GM21717 (cell line): Measurements from ENCODE around the gene KIAA0513.

Experiments
- ATAC-seq: cut with Tn5 transposase; IDR thresholded peaks from one replicate; pipeline ENCODE4 v1.9.1; 2021; ENCODE audit warnings: mild to moderate bottlenecking, moderate library complexity; ENCODE audit not compliant: unreplicated experiment

Gene KIAA0513

DNA sequence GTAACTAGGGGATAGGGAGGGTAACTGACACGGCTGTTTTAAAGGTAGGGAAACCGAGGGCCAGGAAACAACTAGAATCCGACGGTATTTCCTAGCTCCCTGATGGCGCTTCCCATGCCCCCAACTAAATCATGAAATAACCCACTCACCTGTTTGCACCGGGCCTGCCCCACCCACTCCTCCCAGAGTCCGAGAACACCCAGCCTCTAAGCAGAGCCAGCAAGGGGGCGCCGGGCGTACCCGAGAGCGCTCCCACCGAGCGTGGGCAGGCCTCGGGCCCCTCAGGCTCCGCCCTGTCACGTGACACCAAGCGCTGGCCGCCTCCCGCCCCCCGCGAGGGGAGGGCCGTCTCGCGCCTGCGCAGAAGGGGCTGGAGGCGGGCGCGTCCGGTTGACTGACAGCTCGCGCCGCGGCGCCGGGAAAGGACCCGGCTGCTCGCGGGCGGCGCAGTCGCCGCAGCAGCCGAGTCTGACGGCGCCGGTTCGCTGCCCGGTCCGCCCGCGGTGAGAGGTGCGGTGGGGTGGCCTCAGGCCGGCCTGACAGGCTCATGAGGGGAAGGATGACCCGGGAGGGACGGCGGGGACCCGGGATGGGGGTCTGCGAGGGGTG, at the start of gene KIAA0513:
Gene KIAA0513 (plus strand): TSS at position 447 of the 609 bp plus-strand sequence. CDS start 39,277 bp downstream, outside the sequence.
- ATAC-seq, result peak; percentile 68

- no peak for ATAC-seq
These were observed 48.1 kb upstream of the KIAA0513 start for GRCh38 chr16:84979516-84979915.

- ATAC-seq, result no peak
These were observed 45.2 kb upstream of the KIAA0513 start for GRCh38 chr16:84982434-84982833.

DNA sequence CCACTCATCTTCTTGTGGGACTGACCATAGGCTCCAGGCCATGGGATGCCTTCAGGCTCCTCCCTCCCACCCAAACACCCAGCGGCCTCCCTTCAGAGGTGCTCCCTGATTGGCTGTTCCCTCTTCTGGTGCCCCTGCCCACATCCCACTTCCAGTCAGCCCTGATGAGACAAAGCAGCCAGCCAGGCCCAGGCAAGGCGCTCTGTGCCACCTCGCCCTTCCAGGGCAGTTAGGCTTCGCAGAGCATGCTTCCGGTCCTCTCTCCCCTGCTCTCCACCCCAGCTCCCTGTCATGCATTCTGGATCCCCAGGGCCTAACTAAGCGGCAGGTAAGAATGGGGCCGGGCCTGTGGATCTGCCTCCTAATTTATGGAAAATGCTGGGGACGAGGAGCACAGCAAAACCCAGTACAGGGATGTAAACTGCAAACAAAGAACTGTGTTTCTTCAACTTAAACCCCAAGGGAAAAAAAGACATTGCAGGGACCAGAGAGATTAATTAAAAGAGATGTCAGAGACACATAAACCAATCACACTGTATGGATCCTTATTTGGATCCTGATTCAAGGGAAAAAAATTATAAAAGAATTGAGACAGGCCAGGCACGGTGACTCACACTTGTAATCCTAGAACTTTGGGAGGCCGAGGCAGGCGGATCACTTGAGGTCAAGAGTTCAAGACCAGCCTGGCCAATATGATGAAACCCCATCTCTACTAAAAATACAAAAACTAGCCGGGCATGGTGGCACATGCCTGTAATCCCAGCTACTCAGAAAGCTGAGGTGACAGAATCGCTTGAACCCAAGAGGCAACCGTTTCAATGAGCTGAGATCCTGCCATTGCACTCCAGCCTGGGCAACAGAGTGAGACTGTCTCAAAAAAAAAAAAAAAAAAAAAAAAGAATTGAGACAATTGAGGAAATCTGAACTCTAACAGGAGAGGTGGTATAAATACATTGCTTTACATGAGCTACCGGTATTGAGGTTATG, 42.2 kb upstream of the KIAA0513 start:
- ATAC-seq, result no peak

- no peak for ATAC-seq
These were observed 41.5 kb upstream of the KIAA0513 start for GRCh38 chr16:84986102-84986501.

GRCh38 chr16:84986879-84987278, 40.7 kb upstream of the KIAA0513 start:
- ATAC-seq, result no peak

DNA sequence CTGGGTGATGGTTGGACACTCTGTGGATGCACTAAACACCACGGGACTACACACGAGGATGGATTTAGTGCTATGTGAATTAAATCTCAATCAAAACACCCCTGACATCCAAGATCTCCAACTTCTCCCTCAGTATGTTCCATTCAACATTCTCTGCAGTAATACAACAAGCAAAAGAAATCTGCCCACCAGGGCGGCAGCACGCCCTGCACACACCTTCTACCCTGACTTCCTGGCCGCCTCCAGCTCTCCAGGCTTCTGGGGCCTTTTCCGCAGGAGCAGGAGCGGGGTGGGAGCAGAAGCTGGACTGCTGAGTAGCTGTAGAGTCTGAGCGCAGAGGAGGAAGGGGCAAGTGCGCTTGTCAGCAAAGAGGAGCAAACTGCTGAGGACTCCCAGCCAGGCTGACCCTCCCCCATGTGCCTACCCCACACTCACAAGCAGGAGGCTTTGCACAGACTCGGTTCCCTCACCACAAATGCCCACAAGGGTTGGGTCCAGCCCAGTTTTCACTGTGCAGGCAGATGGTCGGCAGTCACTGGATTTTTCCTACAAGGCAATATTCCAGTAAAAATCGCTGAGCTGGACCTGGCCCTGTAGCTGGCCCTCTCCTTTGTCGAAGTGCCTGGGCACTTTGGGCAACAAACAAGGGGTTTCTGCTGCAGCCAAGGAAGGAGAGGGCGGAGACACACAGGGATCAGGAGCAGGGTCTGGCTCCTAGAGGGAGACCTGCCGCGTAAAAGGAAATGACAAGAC, 39.1 kb upstream of the KIAA0513 start:
- no peak for ATAC-seq

GRCh38 chr16:84989749-84990620, 37.6 kb upstream of the KIAA0513 start:
- ATAC-seq, result no peak

GRCh38 chr16:84990782-84991181, 36.8 kb upstream of the KIAA0513 start:
- ATAC-seq, result no peak

DNA sequence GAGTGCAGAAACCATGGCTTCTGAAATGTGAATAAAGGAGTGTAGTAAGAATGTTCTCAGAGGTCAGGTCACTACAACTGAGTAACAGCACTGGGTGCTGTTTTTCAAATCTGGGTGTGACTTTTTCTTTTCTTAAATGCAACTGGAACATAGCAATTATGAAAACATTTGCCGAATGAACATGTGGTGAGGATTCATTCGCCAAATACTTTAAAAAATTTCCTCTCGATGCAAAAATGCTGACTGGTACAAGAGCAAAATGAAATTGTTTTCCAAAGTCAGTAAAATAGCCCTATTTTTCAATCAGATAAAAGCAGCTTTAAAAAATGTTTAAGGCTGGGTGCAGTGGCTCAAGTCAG, 34.9 kb upstream of the KIAA0513 start:
- ATAC-seq, result no peak

DNA sequence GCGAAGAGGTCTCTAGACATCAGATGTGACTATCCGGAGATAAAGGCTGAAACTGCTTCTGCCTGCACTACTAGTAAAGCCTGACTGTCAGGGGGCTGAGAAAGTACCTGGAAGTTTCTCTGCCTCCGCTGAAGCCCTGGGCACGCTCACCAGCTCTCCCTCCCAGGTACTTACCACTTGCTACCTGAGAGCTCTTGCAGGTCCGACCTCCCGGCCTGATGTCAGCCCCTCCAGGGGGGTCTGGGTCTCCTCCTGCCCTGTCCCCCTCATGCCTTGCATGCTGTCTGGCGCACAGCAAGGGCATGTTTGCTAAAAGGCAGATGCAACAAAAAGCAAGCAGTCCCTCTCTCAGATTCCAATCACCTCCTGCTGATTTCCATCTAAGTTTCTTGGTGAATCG, 33.7 kb upstream of the KIAA0513 start:
- no peak for ATAC-seq

GRCh38 chr16:84995663-84996062, 31.9 kb upstream of the KIAA0513 start:
- ATAC-seq, result no peak

GRCh38 chr16:84996365-84996764, 31.2 kb upstream of the KIAA0513 start:
- no peak for ATAC-seq

DNA sequence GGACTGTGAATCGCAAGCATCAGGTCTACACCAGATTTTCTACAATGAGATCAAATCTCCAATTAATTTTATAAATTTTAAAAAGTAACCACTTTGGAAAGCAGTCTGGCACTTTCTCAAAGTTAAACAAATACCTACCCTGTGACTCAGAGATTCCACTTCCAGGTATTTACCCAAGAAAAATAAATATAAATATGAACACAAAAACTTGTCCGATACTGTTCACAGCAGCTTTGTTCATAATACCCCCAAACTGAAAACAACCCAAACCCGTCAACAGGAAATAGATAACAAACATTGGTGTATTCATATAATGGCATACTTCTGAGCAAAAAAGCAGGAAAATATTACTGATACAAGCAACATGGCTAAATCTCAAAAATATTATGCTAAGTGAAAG, 28.4 kb upstream of the KIAA0513 start:
- no peak for ATAC-seq

DNA sequence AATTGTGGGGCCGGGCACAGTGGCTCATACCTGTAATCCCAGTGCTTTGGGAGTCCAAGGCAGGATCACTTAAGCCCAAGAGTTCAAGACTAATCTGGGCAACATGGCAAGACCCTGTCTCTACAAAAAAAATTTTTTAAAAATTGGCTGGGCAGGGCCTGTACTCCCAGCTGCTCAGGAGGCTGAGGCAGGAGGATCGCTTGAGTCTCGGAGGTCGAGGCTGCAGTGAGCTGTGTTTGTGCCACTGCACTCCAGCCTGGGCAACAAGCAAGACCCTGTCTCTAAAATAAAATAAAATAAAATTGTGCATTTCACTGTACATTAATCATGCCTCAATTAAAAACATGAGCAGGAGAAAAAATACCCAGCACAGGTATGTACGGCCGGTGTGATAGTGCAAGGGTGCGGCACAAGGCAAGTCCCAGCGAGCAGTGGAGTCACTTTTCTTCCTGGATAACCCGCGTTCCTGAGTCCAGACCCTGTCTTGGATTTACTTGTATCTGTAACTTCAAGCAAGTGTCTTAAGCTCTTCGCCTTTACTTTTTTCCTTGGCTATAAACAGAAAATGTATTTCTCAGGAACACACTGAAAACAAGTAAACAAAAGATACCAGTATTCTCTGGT, 27.6 kb upstream of the KIAA0513 start:
- ATAC-seq, result no peak

DNA sequence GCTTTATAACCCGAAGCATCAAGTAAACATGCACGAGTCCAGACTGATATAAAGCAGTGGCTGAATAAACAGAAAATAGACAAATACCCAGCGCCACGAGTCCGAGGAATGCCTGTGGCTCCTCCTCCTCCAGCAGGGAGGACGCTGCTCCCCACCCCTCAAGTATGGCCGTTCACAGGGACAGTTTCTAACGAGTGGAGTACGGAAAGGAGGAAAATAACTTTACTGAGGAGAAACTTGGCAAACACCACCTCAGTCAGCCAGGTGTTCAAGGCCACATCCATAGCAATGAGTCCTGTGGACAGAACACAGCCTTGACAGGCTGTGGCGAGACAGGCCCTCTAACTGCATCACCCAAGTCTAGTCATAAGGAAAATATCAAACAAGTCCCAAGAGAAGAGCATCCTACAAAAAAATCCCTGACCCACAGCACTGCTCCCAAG, 25.5 kb upstream of the KIAA0513 start:
- ATAC-seq, result no peak

DNA sequence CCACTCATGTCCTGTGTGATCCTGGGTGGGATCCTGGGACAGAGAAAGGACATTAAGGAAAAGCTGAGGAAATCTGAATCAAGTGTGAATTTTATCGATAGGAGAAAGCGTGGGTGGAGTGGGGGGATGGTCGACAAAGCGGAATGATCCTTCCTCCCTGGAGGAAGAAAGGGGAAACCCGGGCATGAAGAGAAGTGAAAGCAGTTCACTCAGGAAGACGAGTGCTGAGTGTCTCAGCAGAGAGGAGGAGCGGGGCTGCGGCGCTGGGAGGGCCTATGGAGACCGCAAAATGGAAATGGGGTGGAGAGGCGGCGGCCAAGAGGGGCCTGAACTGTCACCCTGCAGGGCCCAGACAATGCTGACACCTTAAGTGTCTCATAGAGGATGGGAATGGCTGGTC, 25.0 kb upstream of the KIAA0513 start:
- no peak for ATAC-seq

GRCh38 chr16:85003076-85003475, 24.5 kb upstream of the KIAA0513 start:
- ATAC-seq, result no peak

- no peak for ATAC-seq
These were observed 23.6 kb upstream of the KIAA0513 start for GRCh38 chr16:85003725-85004586.
